MCF 10A (cell line): ENCODE measurements around the gene DUSP2. TPM values are rescaled to one million over a fixed set of nuclear protein-coding genes. Genes with fewer than 3 reads are reported as not detected.

ENCODE experiments used
- BruUV-seq: library from RNA; stranded (reverse); fragments of 400-500 nt; replicated peaks from 2 replicates; lab custom pipeline; 2021; lab: Mats Ljungman, UMichigan
- CTCF ChIA-PET: fragments of 300-600 bp; sonication (Branson Sonifier 250); formaldehyde crosslinking; extraction: SDS; loops from one replicate; lab custom pipeline; 2021; ENCODE audit warnings: antibody characterized with exemption, inconsistent platforms; lab: Yijun Ruan, JAX
- POLR2A ChIA-PET: fragments of 300-600, 350-650 bp; sonication (Branson Sonifier 250); formaldehyde crosslinking; extraction: SDS; loops from one replicate; lab custom pipeline; 2020; ENCODE audit warnings: antibody characterized with exemption, inconsistent platforms; lab: Yijun Ruan, JAX
- DNase-seq: peaks from one replicate; pipeline ENCODE4 v3.0.0-alpha.2; 2018; ENCODE audit not compliant: unreplicated experiment
- H3K27ac Mint-ChIP-seq: one replicate; pipeline ENCODE4 v1.8.0; 2022; ENCODE audit warnings: mild to moderate bottlenecking, low read depth, mixed read lengths; ENCODE audit not compliant: unreplicated experiment
- H3K27me3 Mint-ChIP-seq: one replicate; pipeline ENCODE4 v1.8.0; 2022; ENCODE audit warnings: mixed read lengths; ENCODE audit not compliant: insufficient read depth, unreplicated experiment
- H3K36me3 Mint-ChIP-seq: one replicate; pipeline ENCODE4 v1.8.0; 2022; ENCODE audit warnings: mild to moderate bottlenecking, moderate library complexity, mixed read lengths; ENCODE audit not compliant: insufficient read depth, unreplicated experiment
- H3K4me1 Mint-ChIP-seq: one replicate; pipeline ENCODE4 v1.8.0; 2022; ENCODE audit warnings: mixed read lengths; ENCODE audit not compliant: insufficient read depth, unreplicated experiment
- H3K4me3 Mint-ChIP-seq: one replicate; pipeline ENCODE4 v1.8.0; 2022; ENCODE audit warnings: mild to moderate bottlenecking, moderate library complexity, mixed read lengths; ENCODE audit not compliant: unreplicated experiment
- H3K9me3 Mint-ChIP-seq: one replicate; pipeline ENCODE4 v1.8.0; 2022; ENCODE audit warnings: mixed read lengths; ENCODE audit not compliant: unreplicated experiment
- CTCF ChIP-seq: fragments of 200-600 bp; IDR thresholded peaks from one replicate; pipeline ENCODE4 v1.8.0; 2022; ENCODE audit warnings: antibody characterized with exemption, mild to moderate bottlenecking; ENCODE audit not compliant: unreplicated experiment
- intact Hi-C: fragments of 100-400 bp; cut with micrococcal nuclease; formaldehyde crosslinking; loops from 2 replicates; pipeline ENCODE4 v1.14.1; 2022
- total RNA-seq: library from RNA; stranded (reverse); gene quantifications from 2 replicates; pipeline ENCODE4 v1.2.3, GENCODE V29; 2022

DUSP2 gene
- total RNA-seq, 1 experiment from 2014 or later = 3.3 TPM

DNA sequence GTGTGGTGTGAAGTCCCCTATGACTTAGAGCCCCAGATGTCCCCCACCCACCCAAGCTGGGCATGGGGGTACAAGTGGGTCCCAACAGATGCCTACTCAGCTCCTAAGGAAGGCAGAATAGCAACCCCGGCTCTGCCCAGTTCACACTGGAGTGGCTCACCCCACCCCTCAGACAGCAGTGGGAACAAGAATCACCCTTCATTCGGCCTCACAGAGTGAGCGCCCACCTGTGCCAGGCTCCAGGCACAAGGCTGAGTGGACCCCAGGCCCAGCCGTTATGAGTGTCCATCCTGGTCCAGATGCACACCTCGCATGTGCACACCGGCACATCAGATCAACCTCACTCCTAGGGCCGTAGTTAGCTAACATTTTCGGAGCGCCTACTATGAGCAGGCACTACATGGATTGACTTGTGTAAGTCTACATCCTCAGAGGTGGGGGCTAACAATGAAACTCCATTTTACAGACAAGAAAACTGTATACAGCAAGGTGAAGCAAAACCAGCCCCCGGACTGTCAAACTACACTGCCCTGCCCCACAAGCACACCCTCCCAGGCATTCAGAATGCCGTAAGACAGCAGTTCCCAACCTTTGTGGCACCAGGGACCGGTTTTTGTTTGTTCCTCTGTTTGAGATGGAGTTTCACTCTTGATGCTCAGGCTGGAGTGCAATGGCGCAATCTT is 4.2 kb downstream of the DUSP2 start:
- Mint-ChIP-seq H3K36me3 (peaks cover 4% of the 10 kb centered on the region), H3K4me3 (no peak overlapping the region), H3K4me1 (no peaks in the 10 kb centered on the region), H3K9me3 (no peaks in the 10 kb centered on the region), H3K27me3 (no peaks in the 10 kb centered on the region), H3K27ac (no peak overlapping the region)
- CTCF ChIA-PET = interaction anchor here (0.5 to 0.8 kb wide), 2 partner anchors 24 to 268 kb away, joined by 3 read pairs; no protein-coding TSS in a partner anchor
- POLR2A ChIA-PET = no interaction called here
- intact Hi-C loops = no loop called here
- no peak for DNase-seq
- no peak for TF ChIP-seq CTCF
- BruUV-seq = no TSS peak

- H3K4me1 Mint-ChIP-seq = no peaks in the 10 kb centered on the region
- no peak overlapping the region for H3K27ac Mint-ChIP-seq
- ChIA-PET CTCF (interaction anchor here (0.6 to 1.3 kb wide), 5 partner anchors 22 to 385 kb away, joined by 3 to 8 read pairs (median 4); no protein-coding TSS in a partner anchor), POLR2A (no interaction called here)
- peaks cover 4% of the 10 kb centered on the region for H3K36me3 Mint-ChIP-seq
- TF ChIP-seq CTCF = no peak
- no peak overlapping the region for H3K4me3 Mint-ChIP-seq
- no peak for DNase-seq
- H3K9me3 Mint-ChIP-seq = no peaks in the 10 kb centered on the region
- intact Hi-C loops = loop anchor here (2.0 to 5.0 kb wide), 2 partner anchors 122 to 368 kb away; partner anchors contain the start of gene NEURL3
- peaks cover 17% of the 10 kb centered on the region for H3K27me3 Mint-ChIP-seq
- BruUV-seq = no TSS peak
Observed at GRCh38 chr2:96139181-96139758, 6.0 kb downstream of the DUSP2 start.

GRCh38 chr2:96138179-96139145 is 6.8 kb downstream of the DUSP2 start, which contains the start of gene ASTL:
Gene ASTL (minus strand): TSS chr2:96138502. CDS start chr2:96138436, 66 bp downstream.
- TF ChIP-seq CTCF = peak; percentile 49
- BruUV-seq = no TSS peak
- no peaks in the 10 kb centered on the region for H3K9me3 Mint-ChIP-seq
- no peak within 1 kb of the TSS for H3K27ac Mint-ChIP-seq
- ChIA-PET CTCF (interaction anchor here (0.6 to 1.3 kb wide), 7 partner anchors 14 to 129 kb away, joined by 3 to 8 read pairs (median 5); no protein-coding TSS in a partner anchor), POLR2A (interaction anchor here (1.1 kb wide), 1 partner anchor 21 kb away, joined by 3 read pairs; no protein-coding TSS in a partner anchor)
- no peak within 1 kb of the TSS for H3K4me3 Mint-ChIP-seq
- H3K4me1 Mint-ChIP-seq = no peaks in the 10 kb centered on the region
- peaks cover 4% of the 10 kb centered on the region for H3K36me3 Mint-ChIP-seq
- peak; percentile 47 for DNase-seq
- intact Hi-C loops = loop anchor here (1.0 to 5.0 kb wide), 3 partner anchors 36 to 369 kb away; partner anchors contain the start of gene NEURL3
- peaks cover 17% of the 10 kb centered on the region for H3K27me3 Mint-ChIP-seq
